Muscle of leg (tissue), 11 donors: ENCODE results near the gene ZNF503. TPM values are rescaled to one million over a fixed set of nuclear protein-coding genes. Genes with fewer than 3 reads are reported as not detected.

Experiments used
- DNase-seq: peaks from one replicate; pipeline ENCODE4 v3.0.0; 2013
- H3K27ac ChIP-seq: one replicate; pipeline ENCODE4 v1.5.1; 2013; ENCODE audit warnings: mild to moderate bottlenecking, low read length, control low read depth
- H3K27me3 ChIP-seq: one replicate; pipeline ENCODE4 v1.6.1; 2013; ENCODE audit warnings: low read length; ENCODE audit not compliant: control insufficient read depth, insufficient read depth
- H3K36me3 ChIP-seq: one replicate; pipeline ENCODE4 v1.6.1; 2013; ENCODE audit warnings: low read length; ENCODE audit not compliant: control insufficient read depth, insufficient read depth
- H3K4me1 ChIP-seq: one replicate; pipeline ENCODE4 v1.6.1; 2013; ENCODE audit warnings: low read length; ENCODE audit not compliant: control insufficient read depth, insufficient read depth
- H3K4me3 ChIP-seq: one replicate; pipeline ENCODE4 v1.5.1; 2013; ENCODE audit warnings: low read length, control low read depth
- H3K9me3 ChIP-seq: replicated peaks from 2 replicates; pipeline ENCODE4 v1.6.1; 2013; ENCODE audit warnings: low read depth, low read length; ENCODE audit not compliant: control insufficient read depth
- WGBS: methylation state at CpG from one replicate; pipeline ENCODE4 v1.1.5; 2013; ENCODE audit warnings: missing lambda C conversion rate; ENCODE audit not compliant: insufficient coverage; 5-methylcytosine and 5-hydroxymethylcytosine counted together
- polyA plus RNA-seq, 8 donors: library from polyadenylated mRNA; unstranded; fragments of 120-200 nt; gene quantifications; one replicate each; pipeline versions ENCODE4 v1.2.1 to v1.2.3, GENCODE V29; 2013; ENCODE audit warnings: inconsistent platforms in 1 of 8, low replicate concordance in 1 of 8; ENCODE audit not compliant: insufficient read length in 8 of 8, insufficient read depth in 1 of 8
- total RNA-seq: library from RNA; stranded (reverse); fragments of 120-200 nt; gene quantifications from one replicate; pipeline ENCODE4 v1.2.4, GENCODE V29; 2013

Gene ZNF503
- total and polyA plus RNA-seq, 9 donors = 3.6 to 19.1 (median 13.5) TPM

DNA sequence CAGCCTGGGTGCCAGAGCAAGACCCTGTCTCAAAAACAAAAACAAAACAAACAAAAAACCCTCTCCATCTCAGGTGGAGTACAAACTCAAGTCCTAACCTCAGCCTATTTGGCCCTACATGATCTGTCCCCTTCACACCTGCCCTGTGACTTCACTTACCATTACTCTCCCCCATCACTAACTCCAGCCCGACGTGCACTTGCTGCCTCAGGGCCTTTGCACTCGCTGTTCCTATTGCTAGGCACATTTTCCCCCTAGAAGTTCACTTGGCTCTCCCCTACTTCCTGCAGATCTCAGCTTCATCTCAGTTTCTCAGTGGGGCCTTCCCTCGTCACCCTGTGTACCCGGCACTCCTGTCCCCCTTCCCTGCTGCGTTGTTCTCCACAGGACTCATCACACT, 21.3 kb upstream of the ZNF503 start:
- Histone ChIP-seq H3K4me3 (no peak overlapping the region), H3K27me3 (peaks cover 6% of the 10 kb centered on the region), H3K27ac (no peak overlapping the region), H3K4me1 (peaks cover 3% of the 10 kb centered on the region), H3K36me3 (no peaks in the 10 kb centered on the region), H3K9me3 (no peaks in the 10 kb centered on the region)
- WGBS = 96% methylated on average over 6 of the region's 6 CpGs
- no peak for DNase-seq

DNA sequence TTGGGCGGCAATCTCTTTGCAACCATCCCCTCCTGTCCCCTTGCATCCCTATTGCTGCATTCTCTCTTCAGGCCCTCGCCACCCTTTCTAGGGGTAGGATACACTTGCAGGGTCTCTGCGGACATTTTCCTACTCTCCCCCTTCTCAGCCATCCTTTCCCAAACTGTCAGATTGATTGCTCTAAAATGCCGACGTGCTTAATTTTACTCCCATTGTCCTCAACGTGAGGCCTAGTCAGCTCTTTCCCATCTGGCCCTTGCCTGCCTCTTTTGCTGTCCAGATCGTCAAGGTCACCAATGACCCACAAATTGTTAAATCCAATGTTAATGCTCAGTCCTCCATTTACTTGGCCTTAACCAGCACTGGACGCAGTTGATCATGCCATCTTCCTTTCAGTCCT, 17.1 kb upstream of the ZNF503 start:
- Histone ChIP-seq H3K9me3 (no peaks in the 10 kb centered on the region), H3K4me3 (no peak overlapping the region), H3K27me3 (peaks cover 20% of the 10 kb centered on the region), H3K4me1 (no peaks in the 10 kb centered on the region), H3K27ac (no peak overlapping the region), H3K36me3 (no peaks in the 10 kb centered on the region)
- 82% methylated on average over 7 of the region's 8 CpGs for WGBS
- no peak for DNase-seq

DNA sequence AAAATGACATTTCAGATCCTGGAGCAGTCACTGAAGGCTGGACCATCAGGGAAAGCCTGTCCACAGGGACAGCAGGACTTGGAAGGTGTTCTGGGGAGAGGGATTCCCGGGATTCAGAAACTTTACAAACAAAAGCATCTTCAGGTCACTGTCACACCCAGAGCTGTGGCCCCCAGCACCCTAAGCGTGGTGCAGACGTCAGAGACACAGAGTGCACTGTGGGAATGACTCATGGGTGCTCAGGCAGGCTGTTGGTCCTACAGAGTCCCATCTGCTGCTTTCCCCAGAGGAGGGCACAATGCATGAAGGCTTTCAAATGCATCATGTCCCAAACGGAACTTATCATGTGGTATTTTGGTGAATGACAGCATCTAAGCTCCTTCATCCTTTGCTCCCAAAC, 16.7 kb upstream of the ZNF503 start:
- H3K9me3 ChIP-seq = no peaks in the 10 kb centered on the region

DNA sequence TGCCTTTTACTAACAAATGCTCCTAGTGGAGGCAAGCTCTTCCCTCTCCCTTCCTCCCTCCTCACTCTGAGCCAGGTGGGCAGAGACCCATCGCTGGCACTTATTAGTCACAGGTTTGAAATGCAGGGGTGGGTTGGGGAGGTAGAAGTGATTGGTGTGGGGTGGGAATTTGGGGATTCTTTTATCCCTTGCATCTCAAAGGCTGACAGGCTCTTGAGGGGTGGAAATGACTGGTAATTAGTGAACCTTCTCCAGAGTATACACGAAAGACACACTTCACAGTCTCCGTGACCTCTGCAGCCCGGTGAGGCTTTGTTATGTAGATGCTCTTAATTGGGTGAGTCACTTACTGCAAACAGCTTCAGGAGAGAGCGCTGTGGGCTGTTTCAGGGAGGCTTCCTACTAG, 16.0 kb upstream of the ZNF503 start:
- H3K36me3 ChIP-seq = no peaks in the 10 kb centered on the region
- peaks cover 23% of the 10 kb centered on the region for H3K27me3 ChIP-seq
- WGBS = 80% methylated on average over 1 of the region's 5 CpGs
- H3K4me1 ChIP-seq = no peaks in the 10 kb centered on the region
- no peak overlapping the region for H3K4me3 ChIP-seq
- no peaks in the 10 kb centered on the region for H3K9me3 ChIP-seq
- no peak overlapping the region for H3K27ac ChIP-seq
- no peak for DNase-seq

More for the DNA sequence above, 16.7 kb upstream of the ZNF503 start:
- Histone ChIP-seq H3K27me3 (peaks cover 22% of the 10 kb centered on the region), H3K4me1 (no peaks in the 10 kb centered on the region), H3K27ac (no peak overlapping the region), H3K36me3 (no peaks in the 10 kb centered on the region), H3K4me3 (no peak overlapping the region)
- DNase-seq = no peak
- WGBS = 90% methylated on average over 2 of the region's 4 CpGs

DNA sequence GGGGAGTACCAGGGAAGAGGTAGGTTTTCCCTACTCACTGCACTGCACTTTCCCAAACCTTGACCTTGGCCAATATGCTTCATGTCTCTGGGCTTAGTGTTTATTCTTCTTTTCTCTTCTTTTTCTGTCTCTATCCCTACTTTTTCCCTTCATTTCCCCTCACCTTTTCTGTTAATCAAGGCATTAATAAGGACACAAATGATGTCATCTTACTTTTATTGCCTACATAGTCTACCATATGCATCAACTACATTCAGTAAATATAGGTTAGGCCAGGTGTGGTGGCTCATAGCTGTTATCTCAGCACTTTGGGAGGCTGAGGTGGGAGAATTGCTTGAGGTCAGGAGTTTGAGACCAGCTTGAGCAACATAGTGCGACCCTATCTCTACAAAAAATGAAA, 13.0 kb upstream of the ZNF503 start:
- no peak overlapping the region for H3K4me3 ChIP-seq
- no CpG with 5 or more reads among the region's 1 CpG for WGBS

DNA sequence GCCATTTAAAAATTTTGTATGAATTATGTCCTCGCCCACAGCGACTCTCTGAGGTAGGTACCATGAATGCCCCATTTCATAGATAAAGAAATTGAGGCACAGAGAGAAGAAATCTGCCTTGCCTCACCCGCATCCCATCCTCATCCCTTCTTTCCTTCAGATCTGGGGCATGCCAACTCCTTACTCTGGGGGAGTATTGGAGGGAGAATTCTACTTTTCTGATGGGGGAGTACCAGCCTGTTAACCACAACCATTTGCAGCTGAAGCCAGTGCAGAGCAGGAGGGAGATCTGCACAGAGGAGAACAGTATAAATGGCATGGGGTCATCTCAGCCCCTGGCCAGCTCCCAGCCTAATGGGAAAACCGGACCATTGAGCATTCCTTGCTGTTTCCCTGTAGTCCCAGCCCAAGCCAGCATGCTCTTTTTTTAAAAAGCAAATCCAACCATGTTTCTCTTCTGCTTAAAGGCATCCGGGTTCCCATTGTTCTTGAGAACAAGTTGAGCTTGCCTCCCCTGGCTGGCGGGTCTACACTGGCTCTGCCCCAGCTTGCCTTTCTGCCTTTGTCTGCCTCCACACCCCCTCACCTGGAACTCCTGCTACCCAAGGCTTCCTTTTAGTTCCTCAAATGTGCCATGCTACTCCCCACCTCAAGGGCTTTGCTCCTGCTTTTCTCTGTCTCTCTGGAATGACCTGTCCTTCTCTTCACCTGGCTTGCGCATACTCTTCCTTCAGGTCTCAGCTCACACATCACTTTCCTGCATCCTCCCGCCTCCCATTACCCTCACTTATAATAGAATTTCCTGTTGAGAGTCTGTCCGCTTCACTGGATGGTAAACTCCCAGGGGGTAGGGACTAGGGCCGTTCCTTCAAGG, 8.8 kb upstream of the ZNF503 start:
- H3K4me1 ChIP-seq = peaks cover 25% of the 10 kb centered on the region
- 26% methylated on average over 3 of the region's 10 CpGs for whole genome bisulfite sequencing
- H3K4me3 ChIP-seq = no peak overlapping the region
- no peaks in the 10 kb centered on the region for H3K36me3 ChIP-seq
- no peaks in the 10 kb centered on the region for H3K9me3 ChIP-seq
- peak; percentile 78 for DNase-seq
- peaks cover 63% of the 10 kb centered on the region for H3K27me3 ChIP-seq
- H3K27ac ChIP-seq = no peak overlapping the region

More for the DNA sequence above, 13.0 kb upstream of the ZNF503 start:
- Histone ChIP-seq H3K9me3 (no peaks in the 10 kb centered on the region), H3K27ac (no peak overlapping the region), H3K27me3 (peaks cover 37% of the 10 kb centered on the region), H3K36me3 (no peaks in the 10 kb centered on the region), H3K4me1 (peaks cover 3% of the 10 kb centered on the region)
- DNase-seq = no peak

DNA sequence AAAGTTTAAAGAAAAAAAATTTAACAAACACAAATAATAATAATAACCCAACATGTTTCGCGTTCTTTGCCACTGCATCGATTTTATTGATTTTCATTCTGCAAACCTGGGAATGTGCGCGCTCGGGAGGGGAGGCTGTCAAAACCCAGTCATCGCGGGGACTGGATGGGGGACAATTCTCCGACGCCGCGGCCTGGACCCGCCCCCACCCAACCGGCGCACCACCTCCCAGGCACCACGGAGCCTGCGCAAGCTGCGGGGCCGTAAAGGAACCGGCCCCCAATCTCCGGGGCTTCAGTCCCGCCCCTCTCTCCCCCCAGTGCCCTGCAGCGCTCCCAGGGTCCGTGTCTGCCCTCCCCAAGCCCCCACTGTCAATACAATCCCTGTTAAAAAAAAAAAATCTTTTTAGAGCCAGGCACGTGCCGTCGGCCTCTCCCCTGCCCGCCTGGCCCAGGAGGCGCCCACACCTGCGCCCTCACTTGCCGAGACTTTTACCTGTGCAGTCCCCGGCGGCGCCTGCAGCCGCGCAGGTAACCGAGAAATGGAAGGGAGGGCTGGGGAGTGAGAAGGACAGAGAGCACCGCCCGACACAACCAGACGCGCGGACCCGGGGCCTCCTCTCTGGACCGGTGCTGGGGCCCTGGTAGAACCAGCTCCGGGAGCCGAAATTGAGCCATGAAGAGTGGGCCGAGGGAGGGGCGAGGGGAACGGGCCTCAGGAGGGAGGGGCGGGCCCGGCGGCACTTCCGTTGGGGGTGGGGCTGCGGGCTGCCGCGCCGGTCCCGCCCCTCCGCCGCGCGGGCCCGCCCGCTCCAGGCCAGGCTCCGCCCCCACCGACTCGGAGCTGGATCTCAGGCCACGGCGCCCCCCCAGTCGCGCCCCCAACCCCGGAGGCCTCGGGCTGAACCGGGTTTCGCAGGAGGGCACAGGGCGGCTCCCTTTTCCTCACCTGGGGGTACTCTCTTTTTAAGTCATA, 7.6 kb upstream of the ZNF503 start:
- Histone ChIP-seq H3K9me3 (no peaks in the 10 kb centered on the region), H3K27me3 (peaks cover 72% of the 10 kb centered on the region), H3K27ac (peak overlapping the region; percentile 56), H3K4me3 (peak overlapping the region; percentile 48), H3K36me3 (no peaks in the 10 kb centered on the region), H3K4me1 (peaks cover 34% of the 10 kb centered on the region)
- 2% methylated on average over 56 of the region's 76 CpGs for WGBS
- DNase-seq = peak; percentile 81

DNA sequence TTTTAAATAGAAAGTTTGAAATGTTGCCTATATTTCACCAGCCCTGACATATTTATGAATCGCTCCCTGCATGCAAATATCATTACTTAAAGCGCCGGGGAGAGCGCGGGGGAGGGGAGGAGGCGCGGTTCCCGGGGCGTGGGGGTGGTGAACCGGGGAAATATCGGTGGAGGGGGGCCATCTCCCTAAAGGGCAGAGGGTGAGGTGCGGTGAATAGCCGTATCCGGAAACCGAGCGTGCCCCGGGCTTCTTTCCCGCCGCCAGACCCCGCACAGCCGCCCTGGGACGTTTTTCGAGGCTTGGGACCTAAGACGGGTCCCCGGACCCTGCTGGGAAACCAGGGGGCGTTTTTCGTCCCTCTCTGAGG, 6.9 kb upstream of the ZNF503 start:
- Histone ChIP-seq H3K4me3 (peak overlapping the region; percentile 48), H3K4me1 (peaks cover 41% of the 10 kb centered on the region), H3K9me3 (no peaks in the 10 kb centered on the region), H3K27ac (peak overlapping the region; percentile 56), H3K27me3 (peaks cover 78% of the 10 kb centered on the region), H3K36me3 (no peaks in the 10 kb centered on the region)
- no CpG with 5 or more reads among the region's 27 CpGs for WGBS
- DNase-seq = no peak

DNA sequence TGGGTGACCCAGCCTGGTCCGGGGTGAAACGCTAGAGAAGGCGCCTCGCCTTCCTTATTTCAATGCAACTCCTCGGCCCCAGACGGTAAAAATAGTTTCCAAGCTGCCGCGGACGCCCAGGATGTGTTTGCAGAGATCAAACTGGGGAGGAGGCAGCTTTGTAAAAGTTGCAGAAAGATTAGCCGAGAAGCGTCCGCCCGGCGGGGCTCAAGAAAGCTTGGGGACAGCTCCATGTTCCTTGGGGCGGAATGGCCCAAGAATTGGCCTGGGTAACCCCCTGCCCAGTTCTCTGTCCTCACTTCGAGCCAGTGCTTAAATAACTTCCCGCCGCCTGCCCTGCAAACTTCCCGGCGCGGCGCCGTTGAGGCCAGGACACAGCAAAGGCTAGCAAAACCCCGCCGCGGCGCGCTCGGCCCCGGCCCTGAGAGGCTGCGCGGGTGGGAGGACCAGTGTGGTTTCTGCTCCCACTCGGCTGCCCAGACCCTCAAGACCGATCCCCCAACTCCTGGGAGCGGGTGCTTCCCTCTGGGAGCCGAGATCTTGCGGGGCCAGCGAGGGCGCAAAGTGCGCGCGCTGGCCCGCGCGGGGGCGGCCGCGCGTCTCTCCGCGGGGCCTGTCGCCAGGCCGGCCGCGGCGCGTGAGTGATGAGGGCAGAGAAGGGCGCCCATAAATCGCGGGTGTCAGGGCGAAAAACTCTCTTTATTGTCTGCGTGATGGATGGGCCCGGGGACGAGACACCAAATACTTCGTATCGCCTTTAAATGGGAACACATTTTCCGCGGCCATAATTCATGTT, 6.3 kb upstream of the ZNF503 start:
- H3K4me3 ChIP-seq = peak overlapping the region; percentile 48
- peak; percentile 62 for DNase-seq
- no peaks in the 10 kb centered on the region for H3K9me3 ChIP-seq
- no peaks in the 10 kb centered on the region for H3K36me3 ChIP-seq
- peaks cover 47% of the 10 kb centered on the region for H3K4me1 ChIP-seq
- WGBS = 7% methylated on average over 56 of the region's 68 CpGs
- H3K27me3 ChIP-seq = peaks cover 82% of the 10 kb centered on the region
- peak overlapping the region; percentile 56 for H3K27ac ChIP-seq
